Nephron (organoid): ENCODE data around the gene SGSM2.
A peak's percentile ranks its signal among the peaks of the same experiment; 100 is the strongest.

Experiments used
- H3K27ac Mint-ChIP-seq, 3 experiments: 2 replicates each; pipeline ENCODE4 v1.8.0; 2020; ENCODE audit warnings: mixed read lengths in 3 of 3, mild to moderate bottlenecking in 2 of 3, moderate library complexity in 1 of 3
- H3K27me3 Mint-ChIP-seq: 2 replicates; pipeline ENCODE4 v1.8.0; 2021; ENCODE audit warnings: low read depth, mild to moderate bottlenecking, moderate library complexity, mixed read lengths
- H3K36me3 Mint-ChIP-seq: 2 replicates; pipeline ENCODE4 v1.8.0; 2020; ENCODE audit warnings: low read depth, mixed read lengths
- H3K4me1 Mint-ChIP-seq: 2 replicates; pipeline ENCODE4 v1.8.0; 2020; ENCODE audit warnings: mixed read lengths
- H3K4me3 Mint-ChIP-seq, 3 experiments: 2 replicates each; pipeline ENCODE4 v1.8.0; 2020; ENCODE audit warnings: mild to moderate bottlenecking in 3 of 3, mixed read lengths in 3 of 3, moderate library complexity in 2 of 3
- H3K9me3 Mint-ChIP-seq: 2 replicates; pipeline ENCODE4 v1.8.0; 2020; ENCODE audit warnings: mixed read lengths
- TF ChIP-seq, protein P1 (sequence below), 3 experiments: fragments of 200-600 bp; sonication (generic); IDR thresholded peaks; one replicate each; pipeline ENCODE4 v1.5.0; 2021; ENCODE audit warnings: antibody characterized with exemption in 3 of 3; ENCODE audit not compliant: unreplicated experiment in 3 of 3

The SGSM2 gene

GRCh38 chr17:2380226-2380922, 43.1 kb downstream of the SGSM2 start:
- TF ChIP-seq, protein P1, sequence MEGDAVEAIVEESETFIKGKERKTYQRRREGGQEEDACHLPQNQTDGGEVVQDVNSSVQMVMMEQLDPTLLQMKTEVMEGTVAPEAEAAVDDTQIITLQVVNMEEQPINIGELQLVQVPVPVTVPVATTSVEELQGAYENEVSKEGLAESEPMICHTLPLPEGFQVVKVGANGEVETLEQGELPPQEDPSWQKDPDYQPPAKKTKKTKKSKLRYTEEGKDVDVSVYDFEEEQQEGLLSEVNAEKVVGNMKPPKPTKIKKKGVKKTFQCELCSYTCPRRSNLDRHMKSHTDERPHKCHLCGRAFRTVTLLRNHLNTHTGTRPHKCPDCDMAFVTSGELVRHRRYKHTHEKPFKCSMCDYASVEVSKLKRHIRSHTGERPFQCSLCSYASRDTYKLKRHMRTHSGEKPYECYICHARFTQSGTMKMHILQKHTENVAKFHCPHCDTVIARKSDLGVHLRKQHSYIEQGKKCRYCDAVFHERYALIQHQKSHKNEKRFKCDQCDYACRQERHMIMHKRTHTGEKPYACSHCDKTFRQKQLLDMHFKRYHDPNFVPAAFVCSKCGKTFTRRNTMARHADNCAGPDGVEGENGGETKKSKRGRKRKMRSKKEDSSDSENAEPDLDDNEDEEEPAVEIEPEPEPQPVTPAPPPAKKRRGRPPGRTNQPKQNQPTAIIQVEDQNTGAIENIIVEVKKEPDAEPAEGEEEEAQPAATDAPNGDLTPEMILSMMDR (IDR thresholded peaks at IDR 0.05; ENCODE audit: unreplicated experiment in 3 of 3): no peak
- H3K4me3 Mint-ChIP-seq: no peak overlapping the region
- H3K27me3 Mint-ChIP-seq: no peaks in the 10 kb centered on the region
- H3K9me3 Mint-ChIP-seq: no peaks in the 10 kb centered on the region
- H3K36me3 Mint-ChIP-seq: peaks cover 8% of the 10 kb centered on the region
- no peak overlapping the region for H3K27ac Mint-ChIP-seq
- peaks cover 15% of the 10 kb centered on the region for H3K4me1 Mint-ChIP-seq

DNA sequence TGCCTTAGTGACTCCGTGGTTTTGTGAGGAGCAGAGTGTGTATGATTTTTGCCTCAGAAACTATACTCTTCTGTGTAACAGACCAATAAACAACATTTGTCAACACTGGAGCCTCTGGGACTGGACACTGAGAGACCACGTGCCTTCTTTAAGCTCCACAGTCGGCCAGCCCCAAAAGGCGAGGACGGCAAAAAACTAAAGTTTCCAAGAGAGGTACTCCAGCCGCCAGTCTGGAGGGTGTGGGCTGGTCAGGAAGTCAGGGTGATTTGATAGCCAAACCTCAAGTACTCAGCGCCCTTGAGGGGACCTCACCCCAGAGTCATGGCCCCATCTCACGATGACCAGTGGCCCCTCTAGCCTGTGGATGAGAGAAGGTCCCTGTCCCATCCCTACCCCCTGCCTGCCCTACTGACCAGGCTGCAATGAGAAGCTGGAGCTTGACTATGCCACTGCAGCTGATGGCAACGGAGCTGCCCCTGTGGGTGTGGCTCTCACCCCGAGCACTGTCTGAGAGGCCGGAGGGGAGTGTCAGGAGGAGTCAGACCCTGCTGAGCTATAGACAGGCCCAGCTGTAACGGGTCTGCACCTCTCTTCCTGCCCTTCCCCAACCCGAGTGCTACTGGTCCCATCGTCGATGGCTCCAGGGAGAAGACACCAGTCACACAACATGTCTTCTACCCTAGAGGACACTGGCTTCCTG, 43.8 kb downstream of the SGSM2 start:
- TF ChIP-seq, protein P1 (IDR thresholded peaks at IDR 0.05; ENCODE audit: unreplicated experiment in 3 of 3): no peak
- no peaks in the 10 kb centered on the region for H3K27me3 Mint-ChIP-seq
- peaks cover 8% of the 10 kb centered on the region for H3K36me3 Mint-ChIP-seq
- peaks cover 16% of the 10 kb centered on the region for H3K4me1 Mint-ChIP-seq
- H3K4me3 Mint-ChIP-seq: no peak overlapping the region
- no peak overlapping the region for H3K27ac Mint-ChIP-seq
- H3K9me3 Mint-ChIP-seq: no peaks in the 10 kb centered on the region

GRCh38 chr17:2383628-2384167, 46.4 kb downstream of the SGSM2 start:
- Mint-ChIP-seq H3K4me3 (peak overlapping the region in 1 of 3 experiments; percentile 14), H3K9me3 (no peaks in the 10 kb centered on the region), H3K27me3 (no peaks in the 10 kb centered on the region), H3K4me1 (peaks cover 29% of the 10 kb centered on the region), H3K36me3 (peaks cover 14% of the 10 kb centered on the region), H3K27ac (peak overlapping the region; percentile 21 to 64 (median 43))
- TF ChIP-seq, protein P1 (IDR thresholded peaks at IDR 0.05; ENCODE audit: unreplicated experiment in 3 of 3): no peak

GRCh38 chr17:2384439-2385127, 47.3 kb downstream of the SGSM2 start:
- Mint-ChIP-seq H3K4me3 (no peak overlapping the region), H3K36me3 (peaks cover 10% of the 10 kb centered on the region), H3K9me3 (no peaks in the 10 kb centered on the region), H3K27ac (peak overlapping the region in 2 of 3 experiments; percentile 21 to 64), H3K27me3 (no peaks in the 10 kb centered on the region), H3K4me1 (peaks cover 36% of the 10 kb centered on the region)
- TF ChIP-seq, protein P1 (IDR thresholded peaks at IDR 0.05; ENCODE audit: unreplicated experiment in 3 of 3): no peak

GRCh38 chr17:2385240-2386210, 48.2 kb downstream of the SGSM2 start:
- Mint-ChIP-seq H3K36me3 (peaks cover 10% of the 10 kb centered on the region), H3K27me3 (no peaks in the 10 kb centered on the region), H3K4me1 (peaks cover 46% of the 10 kb centered on the region), H3K27ac (peak overlapping the region in 1 of 3 experiments; percentile 46), H3K4me3 (no peak overlapping the region), H3K9me3 (no peaks in the 10 kb centered on the region)
- TF ChIP-seq, protein P1 (IDR thresholded peaks at IDR 0.05; ENCODE audit: unreplicated experiment in 3 of 3): no peak
